ENCODE data around the gene KIF3A.

DNA sequence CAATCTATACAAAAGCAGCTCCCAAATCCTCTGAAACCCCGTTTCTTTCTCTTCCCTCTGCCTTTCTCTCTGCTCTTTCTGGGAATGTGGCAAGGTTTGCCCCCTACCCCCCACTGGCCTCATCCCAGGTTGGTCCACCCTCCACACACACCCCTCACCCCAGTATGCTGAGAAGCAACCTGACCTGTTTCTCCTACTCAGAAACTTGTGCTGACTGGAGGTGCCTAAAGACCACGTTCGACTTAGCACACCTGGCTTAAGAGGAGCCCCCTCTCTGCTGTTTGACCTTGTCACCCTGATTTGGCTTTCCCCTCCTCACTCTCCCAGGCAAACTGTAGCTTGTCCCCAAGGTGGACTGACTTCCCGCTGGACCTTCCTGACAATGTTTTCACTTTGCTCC, 40.8 kb upstream of the KIF3A start:
- no peak for TF ChIP-seq POLR2A (IDR thresholded peaks at IDR 0.05)
- TF ChIP-seq, protein P1, sequence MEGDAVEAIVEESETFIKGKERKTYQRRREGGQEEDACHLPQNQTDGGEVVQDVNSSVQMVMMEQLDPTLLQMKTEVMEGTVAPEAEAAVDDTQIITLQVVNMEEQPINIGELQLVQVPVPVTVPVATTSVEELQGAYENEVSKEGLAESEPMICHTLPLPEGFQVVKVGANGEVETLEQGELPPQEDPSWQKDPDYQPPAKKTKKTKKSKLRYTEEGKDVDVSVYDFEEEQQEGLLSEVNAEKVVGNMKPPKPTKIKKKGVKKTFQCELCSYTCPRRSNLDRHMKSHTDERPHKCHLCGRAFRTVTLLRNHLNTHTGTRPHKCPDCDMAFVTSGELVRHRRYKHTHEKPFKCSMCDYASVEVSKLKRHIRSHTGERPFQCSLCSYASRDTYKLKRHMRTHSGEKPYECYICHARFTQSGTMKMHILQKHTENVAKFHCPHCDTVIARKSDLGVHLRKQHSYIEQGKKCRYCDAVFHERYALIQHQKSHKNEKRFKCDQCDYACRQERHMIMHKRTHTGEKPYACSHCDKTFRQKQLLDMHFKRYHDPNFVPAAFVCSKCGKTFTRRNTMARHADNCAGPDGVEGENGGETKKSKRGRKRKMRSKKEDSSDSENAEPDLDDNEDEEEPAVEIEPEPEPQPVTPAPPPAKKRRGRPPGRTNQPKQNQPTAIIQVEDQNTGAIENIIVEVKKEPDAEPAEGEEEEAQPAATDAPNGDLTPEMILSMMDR (IDR thresholded peaks at IDR 0.05) = no peak

Measured in esophagus squamous epithelium (tissue), 4 donors.